H1 (cell line): ENCODE data around the gene UBE2G2. TPM values are rescaled to one million over a fixed set of nuclear protein-coding genes. Genes with fewer than 3 reads are reported as not detected.

ENCODE experiments used
- CTCF ChIA-PET: fragments of 300-600 bp; sonication (Branson Sonifier 250); formaldehyde crosslinking; loops from one replicate; lab custom pipeline; 2021; ENCODE audit not compliant: partially characterized antibody; lab: Charles Lee
- POLR2A ChIA-PET: fragments of 300-600 bp; sonication (Branson Sonifier 250); formaldehyde crosslinking; loops from one replicate; lab custom pipeline; 2021; ENCODE audit warnings: inconsistent platforms; ENCODE audit not compliant: partially characterized antibody; lab: Charles Lee
- DNase-seq, 2 experiments: peaks; one replicate each; pipeline versions ENCODE4 v3.0.0 to v3.0.0-alpha.2; 2010 to 2022; ENCODE audit warnings: low spot score in 2 of 2, low read depth in 1 of 2, mixed read lengths in 1 of 2
- FAIRE-seq: peaks from 2 replicates; lab custom pipeline; 2011; peaks lifted over from hg19 to GRCh38; lab: Jason Lieb, UNC
- H2AFZ ChIP-seq: 2 replicates; pipeline ENCODE4 v1.8.1; 2012; ENCODE audit warnings: low read length, inconsistent platforms
- H2AK5ac ChIP-seq: 2 replicates; pipeline ENCODE4 v1.6.1; 2013; ENCODE audit warnings: low read depth, low read length
- H2BK120ac ChIP-seq: replicated peaks from 2 replicates; pipeline ENCODE3; 2013; ENCODE audit warnings: low read depth, low read length, inconsistent platforms
- H2BK12ac ChIP-seq: 2 replicates; pipeline ENCODE4 v1.6.1; 2013; ENCODE audit warnings: low read depth, low read length
- H2BK15ac ChIP-seq: 2 replicates; pipeline ENCODE4 v1.6.1; 2013; ENCODE audit warnings: low read length
- H2BK20ac ChIP-seq: 2 replicates; pipeline ENCODE4 v1.6.1; 2013; ENCODE audit warnings: low read length
- H2BK5ac ChIP-seq: 2 replicates; pipeline ENCODE4 v1.6.1; 2013; ENCODE audit warnings: low read depth, low read length
- H3K14ac ChIP-seq: 2 replicates; pipeline ENCODE4 v1.6.1; 2013; ENCODE audit warnings: inconsistent platforms; ENCODE audit not compliant: insufficient read length
- H3K18ac ChIP-seq: 2 replicates; pipeline ENCODE4 v1.6.1; 2013; ENCODE audit warnings: low read length; ENCODE audit errors: extremely low read depth
- H3K23ac ChIP-seq: 2 replicates; pipeline ENCODE4 v1.6.1; 2013; ENCODE audit warnings: inconsistent platforms; ENCODE audit not compliant: insufficient read length
- H3K23me2 ChIP-seq: 2 replicates; pipeline ENCODE4 v1.6.1; 2013; ENCODE audit warnings: low read depth, low read length
- H3K27ac ChIP-seq: 2 replicates; pipeline ENCODE4 v1.6.1; 2011; ENCODE audit warnings: low read depth, low read length, inconsistent platforms
- H3K27me3 ChIP-seq, 4 experiments: replicated peaks in 1 of 4; 1 replicate in 1 of 4; 2 replicates in 3 of 4; pipeline versions ENCODE4 v1.6.1 to v1.8.1; 2011 to 2013; ENCODE audit warnings: low read length in 3 of 4, mild to moderate bottlenecking in 3 of 4, inconsistent platforms in 2 of 4, mixed read lengths in 2 of 4, moderate library complexity in 1 of 4; ENCODE audit not compliant: control insufficient read depth in 3 of 4, insufficient read depth in 3 of 4; ENCODE audit errors: extremely low read depth in 1 of 4
- H3K36me3 ChIP-seq, 4 experiments: 2 replicates each; pipeline versions ENCODE4 v1.6.1 to v1.8.1; 2011 to 2013; ENCODE audit warnings: mild to moderate bottlenecking in 4 of 4, low read length in 3 of 4, moderate library complexity in 2 of 4, control low read depth in 1 of 4, inconsistent platforms in 1 of 4; ENCODE audit not compliant: insufficient read depth in 4 of 4, control insufficient read depth in 2 of 4
- H3K4ac ChIP-seq: replicated peaks from 2 replicates; pipeline ENCODE3; 2013; ENCODE audit warnings: low read length, low read depth, mixed read lengths, inconsistent platforms; ENCODE audit not compliant: insufficient read length
- H3K4me1 ChIP-seq, 4 experiments: replicated peaks in 1 of 4; 1 replicate in 1 of 4; 2 replicates in 3 of 4; pipeline versions ENCODE4 v1.6.1 to v1.8.1; 2011 to 2013; ENCODE audit warnings: low read length in 3 of 4, inconsistent platforms in 2 of 4, mixed read lengths in 1 of 4; ENCODE audit not compliant: insufficient read depth in 4 of 4, control insufficient read depth in 3 of 4
- H3K4me2 ChIP-seq, 2 experiments: 2 replicates each; pipeline versions ENCODE4 v1.6.1 to v1.8.1; 2011 to 2013; ENCODE audit warnings: low read depth in 2 of 2, low read length in 2 of 2, control low read depth in 1 of 2, inconsistent platforms in 1 of 2, mild to moderate bottlenecking in 1 of 2; ENCODE audit not compliant: insufficient read depth in 1 of 2
- H3K4me3 ChIP-seq, 4 experiments: fragments of 200-600, 300-600 bp in 1 of 4; sonication (generic), shearing (Covaris generic), sonication (Bioruptor Twin) in 1 of 4; 2 replicates each; pipeline versions ENCODE4 v1.5.1 to v1.8.1; 2011 to 2016; ENCODE audit warnings: low read length in 4 of 4, low read depth in 3 of 4, control low read depth in 2 of 4, inconsistent platforms in 2 of 4, mild to moderate bottlenecking in 2 of 4, mixed read lengths in 1 of 4, moderate library complexity in 1 of 4; ENCODE audit not compliant: insufficient read depth in 2 of 4; ENCODE audit errors: extremely low read depth in 1 of 4
- H3K56ac ChIP-seq: replicated peaks from 2 replicates; pipeline ENCODE3; 2013; ENCODE audit warnings: low read depth, mild to moderate bottlenecking, mixed read lengths, low read length, inconsistent platforms; ENCODE audit not compliant: insufficient read length
- H3K79me1 ChIP-seq: 2 replicates; pipeline ENCODE4 v1.6.1; 2013; ENCODE audit warnings: low read depth, low read length, control low read depth
- H3K79me2 ChIP-seq, 2 experiments: 2 replicates each; pipeline versions ENCODE4 v1.6.1 to v1.8.1; 2012 to 2013; ENCODE audit warnings: low read length in 2 of 2, mild to moderate bottlenecking in 2 of 2, inconsistent platforms in 1 of 2; ENCODE audit not compliant: insufficient read depth in 2 of 2, control insufficient read depth in 1 of 2
- H3K9ac ChIP-seq, 4 experiments: replicated peaks in 1 of 4; 1 replicate in 1 of 4; 2 replicates in 3 of 4; pipeline versions ENCODE4 v1.6.1 to v1.8.1; 2011 to 2013; ENCODE audit warnings: low read depth in 3 of 4, low read length in 3 of 4, control low read depth in 2 of 4, mild to moderate bottlenecking in 2 of 4, moderate library complexity in 2 of 4, inconsistent platforms in 1 of 4; ENCODE audit errors: extremely low read depth in 1 of 4
- H3K9me3 ChIP-seq, 2 experiments: 2 replicates each; pipeline versions ENCODE4 v1.6.1 to v1.8.1; 2012 to 2013; ENCODE audit warnings: mild to moderate bottlenecking in 2 of 2, moderate library complexity in 2 of 2, control low read depth in 1 of 2, inconsistent platforms in 1 of 2, low read depth in 1 of 2, low read length in 1 of 2, mixed read lengths in 1 of 2; ENCODE audit not compliant: insufficient read depth in 2 of 2
- H4K20me1 ChIP-seq, 2 experiments: replicated peaks in 1 of 2; 2 replicates each; pipeline versions ENCODE3 to v1.8.1; 2011 to 2013; ENCODE audit warnings: inconsistent platforms in 2 of 2, low read length in 2 of 2, mild to moderate bottlenecking in 1 of 2; ENCODE audit not compliant: insufficient read depth in 2 of 2, control insufficient read depth in 1 of 2
- H4K5ac ChIP-seq: 2 replicates; pipeline ENCODE4 v1.6.1; 2013; ENCODE audit warnings: low read length, low read depth, mixed read lengths, inconsistent platforms; ENCODE audit not compliant: insufficient read length
- H4K8ac ChIP-seq: 2 replicates; pipeline ENCODE4 v1.8.0; 2013; ENCODE audit warnings: mild to moderate bottlenecking, moderate library complexity, low read length, inconsistent platforms; ENCODE audit not compliant: insufficient read depth; ENCODE audit errors: extremely low read depth
- H4K91ac ChIP-seq: replicated peaks from 2 replicates; pipeline ENCODE3; 2013; ENCODE audit warnings: low read length, mixed read lengths, inconsistent platforms; ENCODE audit not compliant: insufficient read length
- ATF3 ChIP-seq: IDR thresholded peaks from 2 replicates; pipeline ENCODE4 v1.6.1; 2011; ENCODE audit warnings: low read depth, mild to moderate bottlenecking, low read length; ENCODE audit not compliant: insufficient read depth
- BRCA1 ChIP-seq: IDR thresholded peaks from 2 replicates; pipeline ENCODE4 v1.6.1; 2012; ENCODE audit warnings: low read depth, low read length, improper control_type of control experiment
- CBX8 ChIP-seq: fragments of 300-800, 300-1000 bp; sonication (generic); IDR thresholded peaks from 2 replicates; pipeline ENCODE4 v1.7.1; 2016; ENCODE audit warnings: low read depth, low read length, borderline replicate concordance
- EGR1 ChIP-seq: IDR thresholded peaks from 2 replicates; pipeline ENCODE4 v1.6.1; 2011; ENCODE audit warnings: low read depth, low read length, borderline replicate concordance
- GTF2F1 ChIP-seq: IDR thresholded peaks from 2 replicates; pipeline ENCODE4 v1.6.1; 2012; ENCODE audit warnings: low read depth, low read length, improper control_type of control experiment, borderline replicate concordance
- HDAC2 ChIP-seq, 2 experiments: fragments of 300-600 bp in 1 of 2; sonication (generic) in 1 of 2; IDR thresholded peaks; 2 replicates each; pipeline ENCODE4 v1.6.1; 2011 to 2012; ENCODE audit warnings: low read depth in 2 of 2, low read length in 2 of 2, mild to moderate bottlenecking in 2 of 2, moderate library complexity in 2 of 2, borderline replicate concordance in 1 of 2, inconsistent platforms in 1 of 2
- HDAC6 ChIP-seq: IDR thresholded peaks from one replicate; pipeline ENCODE4 v1.7.1; 2012; ENCODE audit warnings: low read depth, mild to moderate bottlenecking, inconsistent platforms, low read length, moderate library complexity
- MAFK ChIP-seq: IDR thresholded peaks from 2 replicates; pipeline ENCODE4 v1.6.1; 2012; ENCODE audit warnings: low read depth, mild to moderate bottlenecking, improper control_type of control experiment, low read length
- NANOG ChIP-seq: IDR thresholded peaks from 2 replicates; pipeline ENCODE4 v1.6.1; 2011; ENCODE audit warnings: low read length, low read depth, mild to moderate bottlenecking, inconsistent platforms; ENCODE audit not compliant: insufficient read depth, poor library complexity, severe bottlenecking
- POU5F1 ChIP-seq: IDR thresholded peaks from 2 replicates; pipeline ENCODE4 v1.6.1; 2011; ENCODE audit warnings: low read depth, mild to moderate bottlenecking, low read length, moderate library complexity
- RBBP5 ChIP-seq: IDR thresholded peaks from 2 replicates; pipeline ENCODE4 v1.7.1; 2012; ENCODE audit warnings: low read depth, mild to moderate bottlenecking, inconsistent platforms, low read length, moderate library complexity, borderline replicate concordance
- SP2 ChIP-seq: IDR thresholded peaks from 2 replicates; pipeline ENCODE4 v1.6.1; 2012; ENCODE audit warnings: mild to moderate bottlenecking, low read length, inconsistent platforms
- WGBS, 2 experiments: shearing (Covaris generic) in 1 of 2; methylation state at CpG; one replicate each; pipeline versions ENCODE4 v1.1.6 to v1.1.7; 2013 to 2015; ENCODE audit warnings: low lambda C conversion rate in 2 of 2, mixed read lengths in 2 of 2, inconsistent platforms in 1 of 2, low coverage in 1 of 2, missing lambda C conversion rate in 1 of 2; ENCODE audit not compliant: insufficient replicate concordance in 2 of 2, insufficient coverage in 1 of 2, insufficient read length in 1 of 2; ENCODE audit errors: extremely low coverage in 1 of 2, missing lambda C conversion rate in 1 of 2; 5-methylcytosine and 5-hydroxymethylcytosine counted together
- polyA plus RNA-seq, 7 experiments: library from polyadenylated mRNA; depleted of rRNA in 3 of 7; stranded (reverse) in 5 of 7; unstranded in 2 of 7; fragments of >200 nt in 5 of 7; fragments of 200-250 nt in 2 of 7; gene quantifications; 1 replicate in 5 of 7; 2 replicates in 1 of 7; 4 replicates in 1 of 7; pipeline versions ENCODE4 v1.2.1 to v1.2.3, GENCODE V29; 2011 to 2013; ENCODE audit warnings: missing spikeins in 2 of 7, mixed read lengths in 2 of 7
- total RNA-seq: library from RNA; stranded (reverse); fragmentation: NEBNext Ultra II Directional; extraction: Animal tissue kit (Norgen Biotek cat#: 25700); gene quantifications from 2 replicates; pipeline ENCODE4 v1.2.1, GENCODE V29; 2021

UBE2G2 gene
- total and polyA plus RNA-seq, 2 of the 8 experiments (the other 6 are each of a cell fraction or from before 2014, with no cell fraction given), result 96.3 to 101 TPM

GRCh38 chr21:44724926-44725325 lies 76.7 kb downstream of the UBE2G2 start:
- H3K9ac ChIP-seq, result no peak overlapping the region
- H2BK5ac ChIP-seq, result no peak overlapping the region
- POLR2A ChIA-PET, result interaction anchor here (0.6 to 3.0 kb wide), 3 partner anchors 24 to 87 kb away, joined by 4 to 9 read pairs (median 6); no protein-coding TSS in a partner anchor
- H3K4me3 ChIP-seq, result no peak overlapping the region
- no peak overlapping the region; the same call in 1 of the 2 replicates for H4K8ac ChIP-seq
- WGBS, 2 experiments, result 82% methylated on average over 10 of the region's 14 CpGs; no CpG with 5 or more reads in 1 of the 2 experiments
- H3K36me3 ChIP-seq, result no peaks in the 10 kb centered on the region
- H3K27ac ChIP-seq, result no peak overlapping the region
- H3K27me3 ChIP-seq, result peaks cover 0 to 17% (median 9%) of the 10 kb centered on the region in 4 experiments; a peak in 6 of 7 replicates
- no peak overlapping the region for H2BK120ac ChIP-seq
- no peak overlapping the region for H4K5ac ChIP-seq
- H2BK15ac ChIP-seq, result no peak overlapping the region
- H3K56ac ChIP-seq, result no peak overlapping the region
- DNase-seq, result no peak
- H3K4ac ChIP-seq, result no peak overlapping the region
- no peaks in the 10 kb centered on the region; the same call in 1 of the 2 replicates for H3K23me2 ChIP-seq
- peaks cover 0 to 18% (median 11%) of the 10 kb centered on the region in 4 experiments; a peak in 5 of 7 replicates for H3K4me1 ChIP-seq
- no peak overlapping the region for H3K23ac ChIP-seq
- H3K18ac ChIP-seq, result no peak overlapping the region
- no peaks in the 10 kb centered on the region; a peak in 1 of 4 replicates for H3K9me3 ChIP-seq
- no peak overlapping the region for H2AK5ac ChIP-seq
- H3K79me2 ChIP-seq, result no peaks in the 10 kb centered on the region
- H2AFZ ChIP-seq, result no peak overlapping the region
- no peak overlapping the region for H3K14ac ChIP-seq
- H4K91ac ChIP-seq, result no peak overlapping the region
- no peak overlapping the region for H2BK12ac ChIP-seq
- CTCF ChIA-PET, result interaction anchor here (0.6 to 1.1 kb wide), 7 partner anchors 9 to 215 kb away, joined by 3 to 5 read pairs (median 3); no protein-coding TSS in a partner anchor
- TF ChIP-seq MAFK (no peak), ATF3 (no peak), POU5F1 (no peak), EGR1 (no peak), HDAC6 (no peak), GTF2F1 (no peak), CBX8 (no peak), SP2 (no peak), BRCA1 (no peak), NANOG (no peak), HDAC2 (IDR thresholded peaks at IDR 0.05; ENCODE audit: borderline replicate concordance in 1 of 2, low read depth in 2 of 2, low read length in 2 of 2) (no peak), RBBP5 (no peak)
- H3K4me2 ChIP-seq, result no peak overlapping the region
- FAIRE-seq, result no peak
- no peak overlapping the region for H2BK20ac ChIP-seq
- no peaks in the 10 kb centered on the region for H4K20me1 ChIP-seq
- no peaks in the 10 kb centered on the region for H3K79me1 ChIP-seq
